ENCODE measurements around the gene NYNRIN. TPM values are rescaled to one million over a fixed set of nuclear protein-coding genes. Genes with fewer than 3 reads are reported as not detected.
A peak's percentile ranks its signal among the peaks of the same experiment; 100 is the strongest.

NYNRIN gene
- total and polyA plus RNA-seq, 2 experiments from 2014 or later: 3.1 to 20.0 TPM

DNA sequence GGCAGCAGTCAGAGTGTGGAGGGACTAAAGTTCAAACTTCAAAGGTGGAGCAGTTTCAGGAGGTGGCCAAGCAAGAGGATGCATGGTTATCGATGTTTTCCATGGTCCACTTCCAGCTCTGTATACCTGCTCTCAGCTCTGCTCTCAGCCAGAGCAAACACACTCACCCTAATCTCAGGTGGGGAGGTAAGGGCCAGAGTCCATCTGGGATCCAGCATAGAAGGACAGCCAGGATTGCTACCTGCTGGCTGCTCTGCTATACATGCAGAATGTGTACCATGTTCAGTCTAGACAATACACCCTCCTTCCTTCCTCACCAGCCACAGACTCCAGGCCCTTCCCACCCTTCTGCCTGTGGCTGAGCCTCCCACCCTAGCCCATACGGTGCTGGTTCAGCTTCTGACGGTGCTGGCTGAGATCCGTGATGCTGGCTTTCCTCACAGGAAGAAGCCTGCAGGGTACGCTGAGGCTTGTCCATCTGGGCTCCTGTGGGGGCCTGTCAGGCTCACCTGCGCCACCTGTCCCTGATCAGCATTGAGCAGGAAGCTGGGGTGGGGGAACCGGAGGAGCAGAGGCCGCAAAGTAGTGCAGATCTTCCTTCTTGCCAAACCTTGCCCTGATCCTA lies 28.2 kb downstream of the NYNRIN start:
- peak; percentile 8 for ATAC-seq
- Histone ChIP-seq H3K4me2 (peak overlapping the region; percentile 45; the same call in 1 of the 2 replicates), H3F3A (replicated peaks; ENCODE audit: low read depth) (peaks cover 11% of the 10 kb centered on the region), H3K36me3 (ENCODE audit: insufficient read depth) (no peaks in the 10 kb centered on the region), H3K79me2 (replicated peaks; ENCODE audit: insufficient read depth) (no peaks in the 10 kb centered on the region), H3K27ac (ENCODE audit: low read depth) (no peak overlapping the region), H4K20me1 (replicated peaks; ENCODE audit: insufficient read depth) (no peaks in the 10 kb centered on the region), H3K27me3 (ENCODE audit: insufficient read depth) (peaks cover 39% of the 10 kb centered on the region), H3K4me1 (ENCODE audit: insufficient read depth) (peaks cover 19% of the 10 kb centered on the region), H2AFZ (peak overlapping the region; percentile 67; the same call in 1 of the 2 replicates), H3K9me2 (ENCODE audit: insufficient read depth) (no peaks in the 10 kb centered on the region), H3K4me3 (no peak overlapping the region)
- no peaks in the 10 kb centered on the region for H3K9me3 Mint-ChIP-seq
- no peak overlapping the region for H3K27ac Mint-ChIP-seq
- TF ChIP-seq EZH2phosphoT487 (IDR thresholded peaks at IDR 0.05; ENCODE audit: unreplicated experiment): no peak
- TF ChIP-seq, protein P1, sequence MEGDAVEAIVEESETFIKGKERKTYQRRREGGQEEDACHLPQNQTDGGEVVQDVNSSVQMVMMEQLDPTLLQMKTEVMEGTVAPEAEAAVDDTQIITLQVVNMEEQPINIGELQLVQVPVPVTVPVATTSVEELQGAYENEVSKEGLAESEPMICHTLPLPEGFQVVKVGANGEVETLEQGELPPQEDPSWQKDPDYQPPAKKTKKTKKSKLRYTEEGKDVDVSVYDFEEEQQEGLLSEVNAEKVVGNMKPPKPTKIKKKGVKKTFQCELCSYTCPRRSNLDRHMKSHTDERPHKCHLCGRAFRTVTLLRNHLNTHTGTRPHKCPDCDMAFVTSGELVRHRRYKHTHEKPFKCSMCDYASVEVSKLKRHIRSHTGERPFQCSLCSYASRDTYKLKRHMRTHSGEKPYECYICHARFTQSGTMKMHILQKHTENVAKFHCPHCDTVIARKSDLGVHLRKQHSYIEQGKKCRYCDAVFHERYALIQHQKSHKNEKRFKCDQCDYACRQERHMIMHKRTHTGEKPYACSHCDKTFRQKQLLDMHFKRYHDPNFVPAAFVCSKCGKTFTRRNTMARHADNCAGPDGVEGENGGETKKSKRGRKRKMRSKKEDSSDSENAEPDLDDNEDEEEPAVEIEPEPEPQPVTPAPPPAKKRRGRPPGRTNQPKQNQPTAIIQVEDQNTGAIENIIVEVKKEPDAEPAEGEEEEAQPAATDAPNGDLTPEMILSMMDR (conservative IDR thresholded peaks at IDR 0.05; ENCODE audit: low read depth in 2 of 2): peak in 1 of 2 experiments; percentile 60; a peak in 2 of 4 replicates
- DNase-seq (ENCODE audit: low spot score): peak; percentile 74
- H3K4me3 Mint-ChIP-seq: no peak overlapping the region; the same call in 2 of the 3 replicates
- peaks cover 18% of the 10 kb centered on the region for H3K27me3 Mint-ChIP-seq (ENCODE audit: insufficient read depth, low read depth, poor library complexity)
- no peaks in the 10 kb centered on the region; the same call in 1 of the 3 replicates for H3K36me3 Mint-ChIP-seq (ENCODE audit: low read depth)
- H3K4me1 Mint-ChIP-seq: peaks cover 25% of the 10 kb centered on the region

GRCh38 chr14:24427537-24428508 lies 29.0 kb downstream of the NYNRIN start:
- TF ChIP-seq CREB1 (CRISPR knock-in tag; IDR thresholded peaks at IDR 0.05; ENCODE audit: low read depth): no peak
- TF ChIP-seq POLR2AphosphoS5 (IDR thresholded peaks at IDR 0.05; ENCODE audit: low read depth): no peak
- no peak for TF ChIP-seq EZH2 (IDR thresholded peaks at IDR 0.05; ENCODE audit: low read depth, unreplicated experiment)
- TF ChIP-seq REST (IDR thresholded peaks at IDR 0.05; ENCODE audit: unreplicated experiment): no peak
- Histone ChIP-seq H3K4me2 (no peak overlapping the region), H3K79me2 (replicated peaks; ENCODE audit: insufficient read depth) (no peaks in the 10 kb centered on the region), H2AFZ (no peak overlapping the region), H3K27me3 (ENCODE audit: insufficient read depth) (peaks cover 31% of the 10 kb centered on the region), H3K36me3 (ENCODE audit: insufficient read depth) (no peaks in the 10 kb centered on the region), H3F3A (replicated peaks; ENCODE audit: low read depth) (peaks cover 11% of the 10 kb centered on the region), H4K20me1 (replicated peaks; ENCODE audit: insufficient read depth) (no peaks in the 10 kb centered on the region), H3K4me3 (no peak overlapping the region), H3K9me2 (ENCODE audit: insufficient read depth) (no peaks in the 10 kb centered on the region), H3K27ac (ENCODE audit: low read depth) (no peak overlapping the region), H3K4me1 (ENCODE audit: insufficient read depth) (peaks cover 19% of the 10 kb centered on the region)
- ATAC-seq: no peak
- peaks cover under 1% of the 10 kb centered on the region; the same call in 2 of the 3 replicates for H3K36me3 Mint-ChIP-seq (ENCODE audit: low read depth)
- no peak overlapping the region for H3K27ac Mint-ChIP-seq
- no peak for DNase-seq (ENCODE audit: low spot score)
- no peak overlapping the region; the same call in 2 of the 3 replicates for H3K4me3 Mint-ChIP-seq
- peaks cover 25% of the 10 kb centered on the region for H3K4me1 Mint-ChIP-seq
- H3K9me3 Mint-ChIP-seq: no peaks in the 10 kb centered on the region
- H3K27me3 Mint-ChIP-seq (ENCODE audit: insufficient read depth, low read depth, poor library complexity): peaks cover 18% of the 10 kb centered on the region

Data from GM23338 (cell line).